GM12864 (cell line): ENCODE results near the gene TRAFD1.

ENCODE experiments used
- DNase-seq: peaks from one replicate; pipeline ENCODE4 v3.0.0-alpha.2; 2011; ENCODE audit warnings: low read depth
- H3K4me3 ChIP-seq: 2 replicates; pipeline ENCODE4 v1.5.1; 2011; ENCODE audit warnings: mild to moderate bottlenecking, low read depth, low read length, control low read depth
- CTCF ChIP-seq: IDR thresholded peaks from 2 replicates; pipeline ENCODE4 v1.5.1; 2011; ENCODE audit warnings: low read depth, mild to moderate bottlenecking, moderate library complexity, low read length, control low read depth, inconsistent platforms; ENCODE audit errors: missing control alignments

TRAFD1 gene

GRCh38 chr12:112185093-112185923, 59.9 kb downstream of the TRAFD1 start:
- TF ChIP-seq CTCF = no peak
- no peak for DNase-seq

GRCh38 chr12:112188130-112188830, 62.9 kb downstream of the TRAFD1 start:
- no peak for DNase-seq
- TF ChIP-seq CTCF = no peak

More at GRCh38 chr12:112185093-112185923, 59.9 kb downstream of the TRAFD1 start:
- H3K4me3 ChIP-seq = no peak overlapping the region

GRCh38 chr12:112190231-112191025, 65.1 kb downstream of the TRAFD1 start:
- no peak overlapping the region for H3K4me3 ChIP-seq
- TF ChIP-seq CTCF = no peak
- no peak for DNase-seq

More at GRCh38 chr12:112188130-112188830, 62.9 kb downstream of the TRAFD1 start:
- no peak overlapping the region for H3K4me3 ChIP-seq

- no peak for TF ChIP-seq CTCF
- DNase-seq = no peak
Measured at GRCh38 chr12:112191201-112191600, 65.8 kb downstream of the TRAFD1 start.

GRCh38 chr12:112191840-112192321, 66.5 kb downstream of the TRAFD1 start:
- TF ChIP-seq CTCF = no peak
- H3K4me3 ChIP-seq = no peak overlapping the region
- no peak for DNase-seq

More at GRCh38 chr12:112191201-112191600, 65.8 kb downstream of the TRAFD1 start:
- H3K4me3 ChIP-seq = no peak overlapping the region

- no peak for TF ChIP-seq CTCF
- H3K4me3 ChIP-seq = no peak overlapping the region
- no peak for DNase-seq
Measured at GRCh38 chr12:112192475-112192874, 67.1 kb downstream of the TRAFD1 start.
